ENCODE measurements around the gene RALGAPA1.
A peak's percentile ranks its signal among the peaks of the same experiment; 100 is the strongest.

RALGAPA1 gene

GRCh38 chr14:35534208-35534872 lies 274.8 kb downstream of the RALGAPA1 start:
- DNase-seq: peak; percentile 61

GRCh38 chr14:35533357-35534207 lies 275.5 kb downstream of the RALGAPA1 start, which contains the start of gene INSM2:
Gene INSM2, plus strand, starts transcription at chr14:35534164. Its CDS starts 89 bp downstream, at chr14:35534253.
- peak; percentile 89 for DNase-seq

GRCh38 chr14:35532783-35533356 lies 276.2 kb downstream of the RALGAPA1 start:
- DNase-seq: no peak

GRCh38 chr14:35531960-35532747 lies 276.9 kb downstream of the RALGAPA1 start:
- DNase-seq: no peak

GRCh38 chr14:35526962-35527361 lies 282.1 kb downstream of the RALGAPA1 start:
- no peak for DNase-seq

GRCh38 chr14:35525695-35526094 lies 283.4 kb downstream of the RALGAPA1 start:
- DNase-seq: no peak

GRCh38 chr14:35519986-35520385 lies 289.1 kb downstream of the RALGAPA1 start:
- no peak for DNase-seq

- no peak for DNase-seq
These were observed 293.2 kb downstream of the RALGAPA1 start for GRCh38 chr14:35515916-35516315.

GRCh38 chr14:35512765-35513164 lies 296.3 kb downstream of the RALGAPA1 start:
- DNase-seq: no peak

- no peak for DNase-seq
These were observed 299.2 kb downstream of the RALGAPA1 start for GRCh38 chr14:35509846-35510245.

- DNase-seq: no peak
These were observed 302.2 kb downstream of the RALGAPA1 start for GRCh38 chr14:35506927-35507326.

GRCh38 chr14:35506461-35506860 lies 302.6 kb downstream of the RALGAPA1 start:
- no peak for DNase-seq

- DNase-seq: no peak
These were observed 304.8 kb downstream of the RALGAPA1 start for GRCh38 chr14:35504260-35504659.

- no peak for DNase-seq
These were observed 305.4 kb downstream of the RALGAPA1 start for GRCh38 chr14:35503646-35504045.

- no peak for DNase-seq
These were observed 309.9 kb downstream of the RALGAPA1 start for GRCh38 chr14:35499180-35499579.

GRCh38 chr14:35495278-35495677 lies 313.8 kb downstream of the RALGAPA1 start:
- DNase-seq: no peak

- DNase-seq: no peak
These were observed 316.5 kb downstream of the RALGAPA1 start for GRCh38 chr14:35492569-35493014.

Measured in activated CD8-positive, alpha-beta memory T cell treated with anti-CD3 and anti-CD28 coated beads, Interleukin-2, amount 50 U/mL, for 48 hours (primary cell).